Effector memory CD4-positive, alpha-beta T cell (primary cell): Measurements from ENCODE around the gene NRDE2.

ENCODE experiments used
- DNase-seq, 3 donors: peaks; one replicate each; pipeline ENCODE4 v3.0.0-alpha.2; 2020
- H3K27ac ChIP-seq: 2 replicates; pipeline ENCODE4 v1.7.0; 2013; ENCODE audit warnings: mild to moderate bottlenecking, low read length, moderate library complexity; ENCODE audit not compliant: insufficient read depth, poor library complexity, severe bottlenecking
- H3K27me3 ChIP-seq: replicated peaks from 2 replicates; pipeline ENCODE4 v1.7.0; 2013; ENCODE audit warnings: mild to moderate bottlenecking, low read length; ENCODE audit not compliant: insufficient read depth, control insufficient read depth, poor library complexity, severe bottlenecking
- H3K36me3 ChIP-seq: 2 replicates; pipeline ENCODE4 v1.7.0; 2013; ENCODE audit warnings: mild to moderate bottlenecking, low read length, moderate library complexity; ENCODE audit not compliant: control insufficient read depth, insufficient read depth
- H3K4me1 ChIP-seq: 2 replicates; pipeline ENCODE4 v1.7.0; 2013; ENCODE audit warnings: low read length, mild to moderate bottlenecking; ENCODE audit not compliant: control insufficient read depth, insufficient read depth, poor library complexity, severe bottlenecking
- H3K4me3 ChIP-seq: 2 replicates; pipeline ENCODE4 v1.7.0; 2013; ENCODE audit warnings: low read length, low read depth, mild to moderate bottlenecking; ENCODE audit not compliant: insufficient read depth, poor library complexity, severe bottlenecking
- H3K9me3 ChIP-seq: 2 replicates; pipeline ENCODE4 v1.7.0; 2013; ENCODE audit warnings: mild to moderate bottlenecking, low read length, moderate library complexity; ENCODE audit not compliant: control insufficient read depth
- total RNA-seq, 3 donors: gene quantifications; one replicate each; lab custom pipeline; 2026; lab: John Stamatoyannopoulos, UW

The NRDE2 gene, protein sequence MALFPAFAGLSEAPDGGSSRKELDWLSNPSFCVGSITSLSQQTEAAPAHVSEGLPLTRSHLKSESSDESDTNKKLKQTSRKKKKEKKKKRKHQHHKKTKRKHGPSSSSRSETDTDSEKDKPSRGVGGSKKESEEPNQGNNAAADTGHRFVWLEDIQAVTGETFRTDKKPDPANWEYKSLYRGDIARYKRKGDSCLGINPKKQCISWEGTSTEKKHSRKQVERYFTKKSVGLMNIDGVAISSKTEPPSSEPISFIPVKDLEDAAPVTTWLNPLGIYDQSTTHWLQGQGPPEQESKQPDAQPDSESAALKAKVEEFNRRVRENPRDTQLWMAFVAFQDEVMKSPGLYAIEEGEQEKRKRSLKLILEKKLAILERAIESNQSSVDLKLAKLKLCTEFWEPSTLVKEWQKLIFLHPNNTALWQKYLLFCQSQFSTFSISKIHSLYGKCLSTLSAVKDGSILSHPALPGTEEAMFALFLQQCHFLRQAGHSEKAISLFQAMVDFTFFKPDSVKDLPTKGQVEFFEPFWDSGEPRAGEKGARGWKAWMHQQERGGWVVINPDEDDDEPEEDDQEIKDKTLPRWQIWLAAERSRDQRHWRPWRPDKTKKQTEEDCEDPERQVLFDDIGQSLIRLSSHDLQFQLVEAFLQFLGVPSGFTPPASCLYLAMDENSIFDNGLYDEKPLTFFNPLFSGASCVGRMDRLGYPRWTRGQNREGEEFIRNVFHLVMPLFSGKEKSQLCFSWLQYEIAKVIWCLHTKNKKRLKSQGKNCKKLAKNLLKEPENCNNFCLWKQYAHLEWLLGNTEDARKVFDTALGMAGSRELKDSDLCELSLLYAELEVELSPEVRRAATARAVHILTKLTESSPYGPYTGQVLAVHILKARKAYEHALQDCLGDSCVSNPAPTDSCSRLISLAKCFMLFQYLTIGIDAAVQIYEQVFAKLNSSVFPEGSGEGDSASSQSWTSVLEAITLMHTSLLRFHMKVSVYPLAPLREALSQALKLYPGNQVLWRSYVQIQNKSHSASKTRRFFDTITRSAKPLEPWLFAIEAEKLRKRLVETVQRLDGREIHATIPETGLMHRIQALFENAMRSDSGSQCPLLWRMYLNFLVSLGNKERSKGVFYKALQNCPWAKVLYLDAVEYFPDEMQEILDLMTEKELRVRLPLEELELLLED
- 28.7 to 42.6 (median 30.2) reads per million in 3 donors for total RNA-seq

DNA sequence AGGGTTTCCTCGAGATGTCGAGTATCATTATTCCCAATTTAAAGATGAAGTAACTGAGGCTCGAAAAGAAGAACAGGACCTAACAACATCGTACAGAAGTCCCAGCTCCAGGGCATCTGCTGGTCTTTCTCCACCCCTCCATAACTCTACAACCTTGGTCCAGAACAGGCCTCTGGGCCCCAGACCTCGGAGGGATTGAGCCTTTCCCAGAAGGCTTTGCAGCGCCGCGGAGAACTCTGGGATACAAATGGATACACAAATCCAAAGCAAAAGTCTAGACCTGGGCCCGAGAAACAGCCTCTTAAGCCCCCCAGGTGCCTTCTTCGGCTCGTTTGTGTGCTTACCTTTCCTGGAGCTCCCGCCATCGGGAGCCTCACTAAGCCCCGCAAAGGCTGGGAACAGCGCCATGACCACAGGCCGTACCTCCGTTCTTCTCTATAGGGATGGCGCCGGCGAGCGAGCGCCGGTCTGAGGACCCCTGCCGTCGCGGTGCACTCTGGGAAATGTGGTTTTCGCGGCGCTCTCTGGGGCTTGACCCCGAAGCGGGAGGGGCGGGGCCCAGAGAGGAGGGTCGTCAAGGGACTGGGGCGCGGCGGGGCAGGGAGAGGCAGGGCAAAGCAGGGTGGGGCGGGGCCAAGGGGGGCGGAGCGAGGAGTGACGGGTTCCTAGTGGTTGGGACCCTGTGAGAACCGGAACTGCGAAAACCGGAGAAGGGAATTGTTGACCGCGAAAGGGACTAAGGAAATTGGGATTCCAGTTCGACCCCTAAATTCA, at the start of gene NRDE2:
Gene NRDE2 (minus strand): TSS at position 445 of the 774 bp plus-strand sequence. CDS start 37 bp downstream, at position 408.
- Histone ChIP-seq H3K4me3 (peak within 1 kb of the TSS; percentile 88), H3K36me3 (no peaks in the 10 kb centered on the region), H3K4me1 (peaks cover 5% of the 10 kb centered on the region), H3K9me3 (no peaks in the 10 kb centered on the region), H3K27ac (peak within 1 kb of the TSS; percentile 71), H3K27me3 (no peaks in the 10 kb centered on the region)
- peak; percentile 77 to 84 (median 84) for DNase-seq

GRCh38 chr14:90381011-90381786, 49.5 kb upstream of the NRDE2 start:
- Histone ChIP-seq H3K27me3 (no peaks in the 10 kb centered on the region), H3K4me3 (no peak overlapping the region), H3K4me1 (peaks cover 25% of the 10 kb centered on the region), H3K36me3 (no peaks in the 10 kb centered on the region), H3K9me3 (no peaks in the 10 kb centered on the region), H3K27ac (no peak overlapping the region)
- DNase-seq: no peak

DNA sequence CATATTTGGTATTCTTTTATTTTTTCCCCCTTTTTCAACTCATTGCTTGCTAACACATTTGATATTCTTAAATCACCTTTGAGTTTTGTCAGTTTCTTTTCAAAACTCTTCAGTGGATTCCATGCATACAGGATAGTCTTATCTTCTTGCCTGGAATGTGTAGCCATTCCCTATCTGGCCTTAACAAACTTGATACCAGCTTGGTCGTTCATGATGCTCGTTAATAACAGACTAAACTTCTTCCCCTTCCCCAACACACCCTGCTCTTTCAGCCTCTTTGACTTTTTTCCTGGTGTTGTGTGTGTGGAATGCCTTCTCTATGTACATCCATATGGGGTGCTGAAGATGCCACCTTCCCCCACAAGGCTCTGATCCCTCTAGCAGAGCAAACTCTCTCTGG, 47.4 kb upstream of the NRDE2 start:
- peaks cover 12% of the 10 kb centered on the region for H3K4me1 ChIP-seq
- no peaks in the 10 kb centered on the region for H3K36me3 ChIP-seq
- H3K27ac ChIP-seq: no peak overlapping the region
- H3K27me3 ChIP-seq: no peaks in the 10 kb centered on the region
- DNase-seq: no peak
- H3K4me3 ChIP-seq: no peak overlapping the region
- no peaks in the 10 kb centered on the region for H3K9me3 ChIP-seq

DNA sequence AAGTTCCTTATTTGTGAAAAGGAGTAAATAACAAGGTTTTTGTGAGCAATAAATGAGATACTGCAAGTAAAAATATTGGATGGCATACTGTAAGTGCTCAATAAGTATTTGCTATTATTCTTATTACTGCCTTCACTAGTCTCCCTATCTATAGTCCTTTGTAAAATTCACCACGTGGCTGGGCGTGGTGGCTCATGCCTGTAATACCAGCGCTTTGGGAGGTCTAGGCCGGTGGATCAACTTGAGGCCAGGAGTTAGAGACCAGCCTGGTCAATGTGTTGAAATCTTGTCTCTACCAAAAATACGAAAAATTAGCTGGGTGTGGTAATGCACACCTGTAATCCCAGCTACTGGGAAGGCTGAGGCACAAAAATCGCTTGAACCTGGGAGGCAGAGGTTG, 46.5 kb upstream of the NRDE2 start:
- H3K27me3 ChIP-seq: no peaks in the 10 kb centered on the region
- H3K4me1 ChIP-seq: peaks cover 7% of the 10 kb centered on the region
- no peaks in the 10 kb centered on the region for H3K9me3 ChIP-seq
- H3K27ac ChIP-seq: no peak overlapping the region
- no peak for DNase-seq
- no peak overlapping the region for H3K4me3 ChIP-seq
- H3K36me3 ChIP-seq: no peaks in the 10 kb centered on the region

- Histone ChIP-seq H3K36me3 (no peaks in the 10 kb centered on the region), H3K4me3 (no peak overlapping the region), H3K27ac (no peak overlapping the region), H3K9me3 (no peaks in the 10 kb centered on the region), H3K27me3 (no peaks in the 10 kb centered on the region), H3K4me1 (no peaks in the 10 kb centered on the region)
- no peak for DNase-seq
Observed at GRCh38 chr14:90375934-90376333, 44.2 kb upstream of the NRDE2 start.

GRCh38 chr14:90374813-90375212, 43.1 kb upstream of the NRDE2 start:
- Histone ChIP-seq H3K4me3 (no peak overlapping the region), H3K4me1 (no peaks in the 10 kb centered on the region), H3K27me3 (no peaks in the 10 kb centered on the region), H3K36me3 (no peaks in the 10 kb centered on the region), H3K9me3 (no peaks in the 10 kb centered on the region), H3K27ac (no peak overlapping the region)
- DNase-seq: no peak

- DNase-seq: no peak
- no peaks in the 10 kb centered on the region for H3K36me3 ChIP-seq
- no peak overlapping the region for H3K27ac ChIP-seq
- no peak overlapping the region for H3K4me3 ChIP-seq
- H3K4me1 ChIP-seq: no peaks in the 10 kb centered on the region
- H3K9me3 ChIP-seq: no peaks in the 10 kb centered on the region
- no peaks in the 10 kb centered on the region for H3K27me3 ChIP-seq
Observed at GRCh38 chr14:90373887-90374286, 42.1 kb upstream of the NRDE2 start.

- H3K4me1 ChIP-seq: no peaks in the 10 kb centered on the region
- no peak overlapping the region for H3K4me3 ChIP-seq
- H3K36me3 ChIP-seq: no peaks in the 10 kb centered on the region
- no peak overlapping the region for H3K27ac ChIP-seq
- H3K9me3 ChIP-seq: no peaks in the 10 kb centered on the region
- DNase-seq: no peak
- H3K27me3 ChIP-seq: no peaks in the 10 kb centered on the region
Observed at GRCh38 chr14:90368946-90369721, 37.4 kb upstream of the NRDE2 start.
